Measurements from ENCODE around the gene LASP1. TPM values are rescaled to one million over a fixed set of nuclear protein-coding genes. Genes with fewer than 3 reads are reported as not detected.

The LASP1 gene
- total and polyA plus RNA-seq, 2 donors (not counting 3 experiments of a cell fraction or from before 2014, with no cell fraction given) = 214 to 242 TPM

GRCh38 chr17:38906460-38907228 lies 36.8 kb downstream of the LASP1 start:
- TF ChIP-seq JUN (IDR thresholded peaks at IDR 0.05; ENCODE audit: borderline replicate concordance, insufficient read depth, insufficient read length, low read depth) = no peak
- TF ChIP-seq GATA2 (IDR thresholded peaks at IDR 0.05; ENCODE audit: insufficient read depth, insufficient read length, low read depth, low read length) = no peak
- TF ChIP-seq MYC (IDR thresholded peaks at IDR 0.05; ENCODE audit: low read depth, low read length) = no peak
- no peak for TF ChIP-seq CTCF (IDR thresholded peaks at IDR 0.05; ENCODE audit: extremely low read depth in 1 of 2, insufficient read depth in 1 of 2, low read depth in 1 of 2, low read length in 2 of 2)
- no peak for TF ChIP-seq MAX (IDR thresholded peaks at IDR 0.05; ENCODE audit: insufficient read depth, insufficient read length)
- no peak for TF ChIP-seq EZH2 (IDR thresholded peaks at IDR 0.05; ENCODE audit: borderline replicate concordance, low read depth, low read length, severe bottlenecking)
- no peak for TF ChIP-seq POLR2AphosphoS5 (IDR thresholded peaks at IDR 0.05; ENCODE audit: insufficient read depth, low read depth, low read length)
- no peak for TF ChIP-seq POLR2A (IDR thresholded peaks at IDR 0.05; ENCODE audit: low read depth, low read length)
- no peak for TF ChIP-seq FOS (IDR thresholded peaks at IDR 0.05; ENCODE audit: borderline replicate concordance, insufficient read depth, low read length)
- Histone ChIP-seq H3K9me1 (replicated peaks; ENCODE audit: control insufficient read depth, extremely low read depth, insufficient read depth, low read length) (no peaks in the 10 kb centered on the region), H3K4me2 (ENCODE audit: insufficient read depth, low read length) (no peak overlapping the region), H3K4me3 (replicated peaks in 1 of 3; ENCODE audit: insufficient read depth in 1 of 3, low read depth in 1 of 3, low read length in 3 of 3) (no peak overlapping the region), H4K20me1 (replicated peaks; ENCODE audit: control insufficient read depth, extremely low read depth, insufficient read depth, low read length) (no peaks in the 10 kb centered on the region), H3K36me3 (ENCODE audit: control insufficient read depth in 2 of 2, extremely low read depth in 1 of 2, insufficient read depth in 2 of 2, low read length in 2 of 2) (peaks cover 0 to 19% of the 10 kb centered on the region in 2 experiments), H2AFZ (ENCODE audit: low read depth, low read length) (no peak overlapping the region), H3K27ac (ENCODE audit: insufficient read depth, low read depth, low read length) (no peak overlapping the region), H3K27me3 (ENCODE audit: control insufficient read depth in 2 of 2, insufficient read depth in 2 of 2, low read length in 2 of 2) (no peaks in the 10 kb centered on the region), H3K9me3 (replicated peaks; ENCODE audit: control insufficient read depth, insufficient read depth, low read length) (no peaks in the 10 kb centered on the region), H3K4me1 (ENCODE audit: control insufficient read depth, extremely low read depth, insufficient read depth, low read length) (peaks cover 32% of the 10 kb centered on the region), H3K79me2 (ENCODE audit: control insufficient read depth, insufficient read depth, low read length) (peaks cover 55% of the 10 kb centered on the region), H3K9ac (replicated peaks; ENCODE audit: extremely low read depth, insufficient read depth, low read length) (no peak overlapping the region)
- FAIRE-seq (peak; percentile 74), DNase-seq (ENCODE audit: low read depth, low spot score) (no peak)
- ChIA-PET POLR2A (interaction anchor here (0.6 to 1.8 kb wide), 2 partner anchors 37 to 77 kb away, joined by 3 to 10 read pairs; partner anchors contain the start of gene LASP1), CTCF (interaction anchor here (0.9 to 2.5 kb wide), 8 partner anchors 9 to 145 kb away, joined by 3 to 11 read pairs (median 4); partner anchors contain the start of gene LASP1)
- dilution Hi-C loops (cut with MboI; ENCODE audit: extremely low pct_ligation_motif_present, low sequenced_read_pairs) = no loop called here
- intact Hi-C loops (cut with micrococcal nuclease) = no loop called here
- no TSS peak for BruUV-seq (replicated peaks)
